AG04449 (cell line): Measurements from ENCODE around the gene CEACAM7.

ENCODE experiments used
- CTCF ChIA-PET: fragments of 350-600 bp; formaldehyde crosslinking; extraction: SDS; loops from one replicate; lab custom pipeline; 2021; ENCODE audit warnings: antibody characterized with exemption; lab: Yijun Ruan, JAX
- POLR2A ChIA-PET: fragments of 400-600, 350-600 bp; formaldehyde crosslinking; extraction: SDS; loops from one replicate; lab custom pipeline; 2020; ENCODE audit warnings: antibody characterized with exemption, inconsistent platforms; lab: Yijun Ruan, JAX
- DNase-seq: peaks from one replicate; pipeline ENCODE4 v3.0.0-alpha.2; 2010; ENCODE audit warnings: low read depth, low spot score
- H3K4me3 ChIP-seq: 2 replicates; pipeline ENCODE4 v1.5.1; 2011; ENCODE audit warnings: low read depth, mild to moderate bottlenecking, control low read depth, low read length
- TF ChIP-seq, protein P1 (sequence below): IDR thresholded peaks from one replicate; pipeline ENCODE4 v1.5.1; 2011; ENCODE audit warnings: mild to moderate bottlenecking, moderate library complexity, low read length, control low read depth, inconsistent platforms; ENCODE audit not compliant: insufficient read depth; ENCODE audit errors: missing control alignments

CEACAM7 gene

DNA sequence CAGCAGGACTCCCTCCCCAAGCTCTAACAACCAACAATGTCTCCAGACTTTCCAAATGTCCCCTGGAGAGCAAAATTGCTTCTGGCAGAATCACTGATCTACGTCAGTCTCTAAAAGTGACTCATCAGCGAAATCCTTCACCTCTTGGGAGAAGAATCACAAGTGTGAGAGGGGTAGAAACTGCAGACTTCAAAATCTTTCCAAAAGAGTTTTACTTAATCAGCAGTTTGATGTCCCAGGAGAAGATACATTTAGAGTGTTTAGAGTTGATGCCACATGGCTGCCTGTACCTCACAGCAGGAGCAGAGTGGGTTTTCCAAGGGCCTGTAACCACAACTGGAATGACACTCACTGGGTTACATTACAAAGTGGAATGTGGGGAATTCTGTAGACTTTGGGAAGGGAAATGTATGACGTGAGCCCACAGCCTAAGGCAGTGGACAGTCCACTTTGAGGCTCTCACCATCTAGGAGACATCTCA lies 14.1 kb upstream of the CEACAM7 start:
- no peak overlapping the region for H3K4me3 ChIP-seq
- CTCF ChIA-PET = interaction anchor here (1.4 kb wide), 1 partner anchor 11 kb away, joined by 3 read pairs; no protein-coding TSS in a partner anchor
- TF ChIP-seq, protein P1, sequence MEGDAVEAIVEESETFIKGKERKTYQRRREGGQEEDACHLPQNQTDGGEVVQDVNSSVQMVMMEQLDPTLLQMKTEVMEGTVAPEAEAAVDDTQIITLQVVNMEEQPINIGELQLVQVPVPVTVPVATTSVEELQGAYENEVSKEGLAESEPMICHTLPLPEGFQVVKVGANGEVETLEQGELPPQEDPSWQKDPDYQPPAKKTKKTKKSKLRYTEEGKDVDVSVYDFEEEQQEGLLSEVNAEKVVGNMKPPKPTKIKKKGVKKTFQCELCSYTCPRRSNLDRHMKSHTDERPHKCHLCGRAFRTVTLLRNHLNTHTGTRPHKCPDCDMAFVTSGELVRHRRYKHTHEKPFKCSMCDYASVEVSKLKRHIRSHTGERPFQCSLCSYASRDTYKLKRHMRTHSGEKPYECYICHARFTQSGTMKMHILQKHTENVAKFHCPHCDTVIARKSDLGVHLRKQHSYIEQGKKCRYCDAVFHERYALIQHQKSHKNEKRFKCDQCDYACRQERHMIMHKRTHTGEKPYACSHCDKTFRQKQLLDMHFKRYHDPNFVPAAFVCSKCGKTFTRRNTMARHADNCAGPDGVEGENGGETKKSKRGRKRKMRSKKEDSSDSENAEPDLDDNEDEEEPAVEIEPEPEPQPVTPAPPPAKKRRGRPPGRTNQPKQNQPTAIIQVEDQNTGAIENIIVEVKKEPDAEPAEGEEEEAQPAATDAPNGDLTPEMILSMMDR = no peak
- POLR2A ChIA-PET = no interaction called here
- peak; percentile 4 for DNase-seq

DNA sequence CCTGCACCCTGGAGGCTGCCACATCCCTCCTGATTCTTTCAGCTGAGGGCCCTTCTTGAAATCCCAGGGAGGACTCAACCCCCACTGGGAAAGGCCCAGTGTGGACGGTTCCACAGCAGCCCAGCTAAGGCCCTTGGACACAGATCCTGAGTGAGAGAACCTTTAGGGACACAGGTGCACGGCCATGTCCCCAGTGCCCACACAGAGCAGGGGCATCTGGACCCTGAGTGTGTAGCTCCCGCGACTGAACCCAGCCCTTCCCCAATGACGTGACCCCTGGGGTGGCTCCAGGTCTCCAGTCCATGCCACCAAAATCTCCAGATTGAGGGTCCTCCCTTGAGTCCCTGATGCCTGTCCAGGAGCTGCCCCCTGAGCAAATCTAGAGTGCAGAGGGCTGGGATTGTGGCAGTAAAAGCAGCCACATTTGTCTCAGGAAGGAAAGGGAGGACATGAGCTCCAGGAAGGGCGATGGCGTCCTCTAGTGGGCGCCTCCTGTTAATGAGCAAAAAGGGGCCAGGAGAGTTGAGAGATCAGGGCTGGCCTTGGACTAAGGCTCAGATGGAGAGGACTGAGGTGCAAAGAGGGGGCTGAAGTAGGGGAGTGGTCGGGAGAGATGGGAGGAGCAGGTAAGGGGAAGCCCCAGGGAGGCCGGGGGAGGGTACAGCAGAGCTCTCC lies 13.5 kb upstream of the CEACAM7 start:
- no peak for DNase-seq
- TF ChIP-seq, protein P1 = no peak
- ChIA-PET CTCF (interaction anchor here (1.3 kb wide), 1 partner anchor 10 kb away, joined by 3 read pairs; no protein-coding TSS in a partner anchor), POLR2A (no interaction called here)
- no peak overlapping the region for H3K4me3 ChIP-seq

DNA sequence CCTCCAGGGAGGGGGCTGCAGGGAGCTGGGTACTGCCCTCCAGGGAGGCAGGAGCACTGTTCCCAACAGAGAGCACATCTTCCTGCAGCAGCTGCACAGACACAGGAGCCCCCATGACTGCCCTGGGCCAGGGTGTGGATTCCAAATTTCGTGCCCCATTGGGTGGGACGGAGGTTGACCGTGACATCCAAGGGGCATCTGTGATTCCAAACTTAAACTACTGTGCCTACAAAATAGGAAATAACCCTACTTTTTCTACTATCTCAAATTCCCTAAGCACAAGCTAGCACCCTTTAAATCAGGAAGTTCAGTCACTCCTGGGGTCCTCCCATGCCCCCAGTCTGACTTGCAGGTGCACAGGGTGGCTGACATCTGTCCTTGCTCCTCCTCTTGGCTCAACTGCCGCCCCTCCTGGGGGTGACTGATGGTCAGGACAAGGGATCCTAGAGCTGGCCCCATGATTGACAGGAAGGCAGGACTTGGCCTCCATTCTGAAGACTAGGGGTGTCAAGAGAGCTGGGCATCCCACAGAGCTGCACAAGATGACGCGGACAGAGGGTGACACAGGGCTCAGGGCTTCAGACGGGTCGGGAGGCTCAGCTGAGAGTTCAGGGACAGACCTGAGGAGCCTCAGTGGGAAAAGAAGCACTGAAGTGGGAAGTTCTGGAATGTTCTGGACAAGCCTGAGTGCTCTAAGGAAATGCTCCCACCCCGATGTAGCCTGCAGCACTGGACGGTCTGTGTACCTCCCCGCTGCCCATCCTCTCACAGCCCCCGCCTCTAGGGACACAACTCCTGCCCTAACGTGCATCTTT lies 12.5 kb upstream of the CEACAM7 start:
- CTCF ChIA-PET = interaction anchor here (1.3 kb wide), 1 partner anchor 9 kb away, joined by 3 read pairs; no protein-coding TSS in a partner anchor
- TF ChIP-seq, protein P1 = no peak
- no peak for DNase-seq
- no peak overlapping the region for H3K4me3 ChIP-seq
- POLR2A ChIA-PET = no interaction called here

DNA sequence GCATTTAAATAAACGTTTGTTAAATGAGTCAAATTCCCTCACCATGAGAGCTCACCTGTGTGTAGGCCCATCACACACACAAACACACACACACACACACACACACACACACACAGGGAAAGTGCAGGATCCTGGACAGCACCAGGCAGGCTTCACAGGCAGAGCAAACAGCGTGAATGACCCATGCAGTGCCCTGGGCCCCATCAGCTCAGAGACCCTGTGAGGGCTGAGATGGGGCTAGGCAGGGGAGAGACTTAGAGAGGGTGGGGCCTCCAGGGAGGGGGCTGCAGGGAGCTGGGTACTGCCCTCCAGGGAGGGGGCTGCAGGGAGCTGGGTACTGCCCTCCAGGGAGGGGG lies 11.9 kb upstream of the CEACAM7 start:
- no peak overlapping the region for H3K4me3 ChIP-seq
- DNase-seq = no peak
- TF ChIP-seq, protein P1 = no peak
- POLR2A ChIA-PET = no interaction called here
- CTCF ChIA-PET = interaction anchor here (1.3 kb wide), 1 partner anchor 8 kb away, joined by 3 read pairs; no protein-coding TSS in a partner anchor

DNA sequence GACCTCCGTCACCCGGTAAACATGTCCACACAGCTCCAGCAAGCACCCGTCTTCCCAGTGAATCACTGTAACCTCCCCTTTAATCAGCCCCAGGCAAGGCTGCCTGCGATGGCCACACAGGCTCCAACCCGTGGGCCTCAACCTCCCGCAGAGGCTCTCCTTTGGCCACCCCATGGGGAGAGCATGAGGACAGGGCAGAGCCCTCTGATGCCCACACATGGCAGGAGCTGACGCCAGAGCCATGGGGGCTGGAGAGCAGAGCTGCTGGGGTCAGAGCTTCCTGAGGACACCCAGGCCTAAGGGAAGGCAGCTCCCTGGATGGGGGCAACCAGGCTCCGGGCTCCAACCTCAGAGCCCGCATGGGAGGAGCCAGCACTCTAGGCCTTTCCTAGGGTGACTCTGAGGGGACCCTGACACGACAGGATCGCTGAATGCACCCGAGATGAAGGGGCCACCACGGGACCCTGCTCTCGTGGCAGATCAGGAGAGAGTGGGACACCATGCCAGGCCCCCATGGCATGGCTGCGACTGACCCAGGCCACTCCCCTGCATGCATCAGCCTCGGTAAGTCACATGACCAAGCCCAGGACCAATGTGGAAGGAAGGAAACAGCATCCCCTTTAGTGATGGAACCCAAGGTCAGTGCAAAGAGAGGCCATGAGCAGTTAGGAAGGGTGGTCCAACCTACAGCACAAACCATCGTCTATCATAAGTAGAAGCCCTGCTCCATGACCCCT lies 11.3 kb upstream of the CEACAM7 start:
- CTCF ChIA-PET = interaction anchor here (1.5 kb wide), 1 partner anchor 10 kb away, joined by 11 read pairs; no protein-coding TSS in a partner anchor
- TF ChIP-seq, protein P1 = no peak
- no peak overlapping the region for H3K4me3 ChIP-seq
- no peak for DNase-seq
- POLR2A ChIA-PET = no interaction called here
